ENCODE results near the gene NEK1.

NEK1 gene, protein sequence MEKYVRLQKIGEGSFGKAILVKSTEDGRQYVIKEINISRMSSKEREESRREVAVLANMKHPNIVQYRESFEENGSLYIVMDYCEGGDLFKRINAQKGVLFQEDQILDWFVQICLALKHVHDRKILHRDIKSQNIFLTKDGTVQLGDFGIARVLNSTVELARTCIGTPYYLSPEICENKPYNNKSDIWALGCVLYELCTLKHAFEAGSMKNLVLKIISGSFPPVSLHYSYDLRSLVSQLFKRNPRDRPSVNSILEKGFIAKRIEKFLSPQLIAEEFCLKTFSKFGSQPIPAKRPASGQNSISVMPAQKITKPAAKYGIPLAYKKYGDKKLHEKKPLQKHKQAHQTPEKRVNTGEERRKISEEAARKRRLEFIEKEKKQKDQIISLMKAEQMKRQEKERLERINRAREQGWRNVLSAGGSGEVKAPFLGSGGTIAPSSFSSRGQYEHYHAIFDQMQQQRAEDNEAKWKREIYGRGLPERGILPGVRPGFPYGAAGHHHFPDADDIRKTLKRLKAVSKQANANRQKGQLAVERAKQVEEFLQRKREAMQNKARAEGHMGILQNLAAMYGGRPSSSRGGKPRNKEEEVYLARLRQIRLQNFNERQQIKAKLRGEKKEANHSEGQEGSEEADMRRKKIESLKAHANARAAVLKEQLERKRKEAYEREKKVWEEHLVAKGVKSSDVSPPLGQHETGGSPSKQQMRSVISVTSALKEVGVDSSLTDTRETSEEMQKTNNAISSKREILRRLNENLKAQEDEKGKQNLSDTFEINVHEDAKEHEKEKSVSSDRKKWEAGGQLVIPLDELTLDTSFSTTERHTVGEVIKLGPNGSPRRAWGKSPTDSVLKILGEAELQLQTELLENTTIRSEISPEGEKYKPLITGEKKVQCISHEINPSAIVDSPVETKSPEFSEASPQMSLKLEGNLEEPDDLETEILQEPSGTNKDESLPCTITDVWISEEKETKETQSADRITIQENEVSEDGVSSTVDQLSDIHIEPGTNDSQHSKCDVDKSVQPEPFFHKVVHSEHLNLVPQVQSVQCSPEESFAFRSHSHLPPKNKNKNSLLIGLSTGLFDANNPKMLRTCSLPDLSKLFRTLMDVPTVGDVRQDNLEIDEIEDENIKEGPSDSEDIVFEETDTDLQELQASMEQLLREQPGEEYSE (N-terminal part only)

DNA sequence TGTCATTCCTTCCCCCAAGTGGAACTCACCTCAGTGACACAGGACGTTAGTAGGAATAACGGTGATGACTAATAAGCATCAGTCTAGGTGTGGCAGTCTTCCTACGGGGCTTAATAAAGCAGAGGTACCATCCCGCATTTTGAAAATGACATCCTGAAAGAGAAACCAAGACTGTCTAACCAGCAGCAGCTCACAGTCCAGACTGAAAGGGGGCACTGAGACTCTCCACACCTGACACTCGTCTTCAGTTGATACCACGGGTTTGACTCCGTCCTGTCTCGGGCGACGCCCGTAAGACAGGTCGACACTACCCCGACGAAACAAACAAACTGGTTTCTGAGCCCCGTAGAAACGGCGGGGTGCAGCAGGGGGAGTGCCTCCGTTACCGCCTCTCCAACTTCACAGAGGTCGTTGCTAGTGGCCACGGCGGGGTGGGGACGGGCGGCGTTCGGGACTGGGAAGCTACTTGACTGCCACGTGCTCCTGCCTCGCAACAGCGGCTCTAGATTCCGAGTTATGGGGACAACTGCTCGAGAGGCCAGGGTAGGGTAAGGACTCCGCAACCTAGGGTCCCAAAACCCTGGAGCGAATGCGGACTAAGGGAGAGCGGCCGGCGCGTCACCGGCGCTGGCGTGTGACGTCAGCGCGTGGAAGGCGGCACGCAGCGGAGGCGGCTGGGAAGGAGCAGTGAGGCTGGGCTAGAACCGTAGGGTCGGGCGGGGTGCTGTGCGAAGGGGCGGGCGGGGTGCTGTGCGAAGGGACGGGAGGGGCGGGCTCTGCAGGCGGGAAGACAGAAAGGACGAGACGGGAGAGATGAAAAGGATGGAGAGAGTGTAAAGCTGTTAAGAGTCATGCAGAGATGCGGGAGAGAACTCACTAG is at the start of gene NEK1:
NEK1 (minus strand) TSS at position 593 of the 880 bp plus-strand sequence. CDS start 9,953 bp downstream, outside the sequence.
- DNase-seq, result peak; percentile 95

DNA sequence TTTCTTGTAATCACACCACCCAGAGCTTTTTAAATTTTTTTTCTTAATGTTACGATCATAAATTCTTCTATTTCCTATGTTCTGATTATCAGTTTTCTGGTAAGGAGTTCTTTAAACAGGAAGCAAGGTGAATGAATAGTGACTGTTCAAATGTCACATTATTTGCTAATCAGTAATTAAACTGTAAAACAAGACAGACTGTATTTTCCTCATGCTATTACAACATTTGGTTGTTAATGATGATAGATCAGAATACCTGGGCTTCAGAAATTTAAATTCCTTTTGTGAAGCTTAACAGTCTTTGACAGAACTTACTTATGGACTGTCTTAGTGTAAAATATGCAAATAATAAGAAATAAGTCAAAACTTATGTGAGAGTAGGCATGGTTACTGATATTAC is 49.4 kb upstream of the NEK1 start:
- DNase-seq, result no peak

DNA sequence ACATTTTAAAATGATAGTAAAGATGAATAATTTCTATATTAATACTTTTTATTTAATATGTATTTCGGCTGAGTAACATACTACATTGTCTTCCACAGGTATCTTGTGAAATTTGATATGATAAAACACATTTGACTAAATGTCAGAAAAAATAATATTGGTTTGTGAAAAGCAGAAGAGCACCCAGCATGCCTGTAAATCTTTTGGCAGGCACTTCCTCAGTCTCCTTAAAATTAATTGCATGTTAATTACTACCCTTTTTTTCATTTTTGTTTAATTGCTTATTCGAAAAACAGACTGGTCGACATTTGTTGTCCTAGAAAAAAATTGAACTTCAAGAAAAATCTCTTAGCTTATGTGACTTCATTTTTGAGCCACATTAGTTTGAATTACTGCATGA is 48.5 kb upstream of the NEK1 start:
- peak; percentile 68 for DNase-seq

DNA sequence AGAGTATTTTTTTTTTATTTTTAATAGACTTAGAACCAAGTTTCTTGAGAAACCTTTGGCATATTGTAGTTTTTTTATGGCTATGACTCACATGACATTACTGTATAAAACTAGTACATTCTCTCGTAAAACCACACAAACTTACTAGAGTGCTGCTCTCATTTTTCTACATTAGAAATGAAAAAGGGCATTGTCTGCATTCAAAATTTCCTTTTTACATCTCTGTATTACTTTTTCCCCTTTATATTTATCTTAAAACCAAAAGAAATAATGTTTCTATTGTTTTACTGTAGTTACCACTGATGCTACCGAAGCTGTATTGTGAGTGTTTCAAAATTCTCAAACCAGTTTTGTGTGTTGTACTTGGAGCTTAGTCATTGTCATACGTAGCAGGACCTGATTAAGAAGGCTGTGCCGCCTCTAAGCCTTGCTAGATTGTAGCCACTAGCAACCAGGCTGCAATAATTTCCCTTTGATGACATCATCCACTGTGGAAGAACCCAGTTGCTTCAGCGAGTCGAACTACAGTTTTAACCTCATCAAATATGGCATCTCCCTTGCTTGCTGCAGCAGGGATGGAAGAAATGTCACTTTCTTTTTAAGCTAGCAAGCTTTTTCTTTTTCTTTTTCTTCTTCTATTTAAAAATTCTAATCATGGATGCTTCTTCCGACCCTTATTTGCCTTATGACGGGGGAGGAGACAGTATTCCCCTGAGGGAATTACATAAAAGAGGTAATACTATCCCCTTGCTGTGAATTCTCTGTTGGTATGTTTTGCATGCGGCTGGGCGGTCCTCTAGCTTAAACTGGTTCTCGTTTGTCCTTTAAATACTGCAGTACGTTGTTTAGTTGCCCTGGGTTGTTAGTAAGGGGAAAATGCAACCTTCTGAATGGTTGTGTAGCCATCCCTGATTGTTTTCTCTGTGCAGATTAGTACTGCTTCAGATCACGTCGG is 47.6 kb upstream of the NEK1 start:
- peak; percentile 99 for DNase-seq

DNA sequence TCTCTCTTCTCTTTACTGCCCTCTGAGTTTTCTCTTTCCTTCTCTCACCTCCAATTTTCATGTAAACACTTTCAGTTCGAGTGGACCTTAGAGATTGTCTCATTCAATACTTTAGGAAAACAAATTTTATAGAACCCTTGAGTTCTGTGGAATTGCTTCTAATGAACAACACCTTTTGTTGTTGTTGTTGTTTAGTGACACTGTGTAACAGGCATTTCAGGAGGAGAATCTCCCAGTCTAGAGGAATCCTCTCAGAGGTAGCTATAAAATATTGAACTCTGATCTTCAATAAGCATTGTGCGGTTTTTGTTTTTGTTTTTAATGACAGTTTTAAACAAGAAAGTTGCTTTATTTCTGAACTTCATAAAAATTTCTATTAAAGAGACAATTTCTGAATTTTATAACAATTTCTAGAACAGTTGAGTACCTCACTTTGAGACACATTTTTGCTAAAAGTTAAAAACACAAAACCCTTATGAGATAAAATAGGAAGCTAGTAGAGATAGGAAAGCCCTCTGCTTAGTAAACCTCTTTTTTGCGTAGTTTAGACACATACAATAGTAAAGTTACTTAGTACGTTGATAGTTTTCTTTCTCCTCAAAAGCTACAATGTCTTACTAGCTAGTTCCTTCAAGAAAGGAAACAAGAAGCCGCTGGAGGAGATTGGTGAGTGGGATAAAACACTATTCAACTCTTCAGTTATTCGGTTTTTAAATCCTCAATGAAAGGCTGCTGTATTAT is 46.8 kb upstream of the NEK1 start:
- DNase-seq, result peak; percentile 87

DNA sequence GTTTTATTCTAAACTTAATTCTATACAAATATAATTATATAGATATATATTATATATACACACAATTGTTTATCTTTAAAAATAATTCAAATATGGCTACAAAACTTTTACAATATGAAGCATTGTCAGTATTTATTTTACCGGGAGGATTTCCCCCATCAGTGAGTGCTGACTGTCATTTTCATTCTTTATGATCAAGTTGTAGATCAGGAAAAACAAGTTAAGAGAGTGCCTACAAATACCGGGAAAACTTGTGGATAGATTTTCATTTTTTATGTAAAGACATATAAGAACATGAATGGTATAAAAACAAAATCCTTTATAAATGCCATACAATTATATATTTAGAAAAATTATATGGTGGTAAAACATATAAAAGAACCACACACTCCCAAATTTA is 45.8 kb upstream of the NEK1 start:
- no peak for DNase-seq

DNA sequence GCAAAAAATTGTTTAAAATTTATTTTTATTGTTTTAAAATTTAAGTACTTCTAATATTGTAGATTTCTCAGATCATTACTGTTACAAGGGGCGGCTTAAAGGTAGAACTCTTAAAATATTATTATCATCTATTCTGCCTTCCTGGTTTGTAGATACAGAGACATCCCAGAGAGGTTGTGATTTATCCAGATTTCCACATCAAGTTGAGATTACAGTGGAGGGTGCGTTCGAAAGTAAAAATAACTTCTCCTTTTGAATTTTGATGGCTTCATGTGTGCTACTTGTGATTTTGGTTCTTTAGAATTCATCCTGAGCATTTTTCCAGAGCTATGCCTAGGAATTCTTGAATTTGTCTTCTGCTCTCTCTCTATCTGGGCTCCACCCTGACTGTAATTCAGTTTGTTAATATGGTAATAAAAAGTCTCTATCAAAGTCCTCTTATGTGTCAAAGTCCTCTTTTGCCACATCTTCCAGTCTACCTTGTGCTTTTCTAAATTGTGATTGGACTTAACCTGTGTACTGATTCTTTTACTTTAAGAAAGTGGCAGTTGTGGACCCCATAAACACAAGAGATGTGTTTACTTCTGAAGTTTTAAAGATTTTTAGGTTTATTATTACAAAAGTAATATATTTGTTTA is 45.2 kb upstream of the NEK1 start:
- DNase-seq, result peak; percentile 55

DNA sequence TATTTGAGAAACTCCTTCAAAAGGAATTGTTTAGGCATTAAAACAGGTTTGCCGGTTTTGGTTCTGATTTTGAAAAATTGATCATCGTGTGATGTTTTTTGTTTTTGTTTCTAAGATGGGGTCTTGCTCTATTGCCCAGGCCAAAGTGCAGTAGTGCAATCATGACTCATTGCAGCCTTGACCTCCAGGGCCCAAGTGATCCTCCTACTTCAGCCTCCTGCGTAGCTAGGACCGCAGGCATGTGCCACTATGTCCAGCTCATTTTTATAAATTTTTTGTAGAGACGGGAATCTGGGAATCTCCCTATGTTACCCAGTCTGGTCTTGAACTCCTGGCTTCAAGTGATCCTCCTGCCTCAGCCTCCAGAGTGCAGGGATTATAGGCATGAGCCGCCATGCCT is 43.0 kb upstream of the NEK1 start:
- no peak for DNase-seq

DNA sequence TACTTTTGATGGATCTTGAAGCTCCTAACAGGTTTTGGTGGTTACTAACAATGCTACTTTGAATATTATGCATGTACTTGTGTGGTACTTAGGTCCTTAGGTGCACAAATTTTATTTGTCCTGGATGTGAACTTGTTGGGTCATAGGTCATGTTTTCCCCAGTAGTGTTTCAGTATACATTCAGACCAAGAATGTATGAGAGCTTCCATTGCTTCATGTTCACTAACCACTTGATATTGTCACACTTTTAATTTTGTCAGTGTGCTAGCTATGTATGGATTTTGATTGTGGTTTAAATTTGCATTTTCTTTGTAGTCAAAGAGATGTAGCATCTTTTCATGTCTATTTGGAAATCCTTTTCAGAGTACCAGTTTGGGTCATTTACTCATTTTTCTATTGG is 40.2 kb upstream of the NEK1 start:
- no peak for DNase-seq

DNA sequence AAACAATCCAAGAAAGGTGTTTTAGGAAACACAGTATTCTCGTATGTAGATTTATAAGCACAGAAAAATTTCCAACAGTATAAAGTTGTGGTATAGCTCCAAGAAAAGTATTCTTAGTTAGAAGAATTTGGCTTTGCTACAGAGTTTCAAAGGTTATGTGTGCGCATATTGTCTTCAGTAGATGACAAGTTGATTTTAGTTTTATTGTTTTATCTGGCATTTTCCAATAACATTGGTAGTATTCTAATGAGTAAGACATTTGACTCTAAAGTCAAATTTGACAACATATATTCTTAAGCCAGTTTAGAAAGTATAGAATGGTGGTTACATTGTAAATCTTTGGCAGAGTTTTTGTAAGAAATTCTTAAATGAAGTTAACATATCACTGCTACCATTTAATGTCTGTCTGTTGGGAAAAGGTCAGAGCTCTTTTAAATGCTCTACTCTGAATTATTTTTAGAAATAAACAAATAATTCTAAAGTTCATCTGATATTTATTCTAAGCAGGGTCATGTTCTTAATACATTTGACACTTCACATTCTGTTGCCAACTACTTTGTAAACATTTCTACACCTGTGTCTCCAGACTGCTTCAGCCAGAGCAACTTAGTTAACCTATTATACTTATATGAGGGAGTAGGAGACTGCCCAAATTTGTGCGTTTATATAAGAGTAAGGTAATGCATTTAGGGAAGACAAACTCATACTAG is 38.0 kb upstream of the NEK1 start:
- no peak for DNase-seq

DNA sequence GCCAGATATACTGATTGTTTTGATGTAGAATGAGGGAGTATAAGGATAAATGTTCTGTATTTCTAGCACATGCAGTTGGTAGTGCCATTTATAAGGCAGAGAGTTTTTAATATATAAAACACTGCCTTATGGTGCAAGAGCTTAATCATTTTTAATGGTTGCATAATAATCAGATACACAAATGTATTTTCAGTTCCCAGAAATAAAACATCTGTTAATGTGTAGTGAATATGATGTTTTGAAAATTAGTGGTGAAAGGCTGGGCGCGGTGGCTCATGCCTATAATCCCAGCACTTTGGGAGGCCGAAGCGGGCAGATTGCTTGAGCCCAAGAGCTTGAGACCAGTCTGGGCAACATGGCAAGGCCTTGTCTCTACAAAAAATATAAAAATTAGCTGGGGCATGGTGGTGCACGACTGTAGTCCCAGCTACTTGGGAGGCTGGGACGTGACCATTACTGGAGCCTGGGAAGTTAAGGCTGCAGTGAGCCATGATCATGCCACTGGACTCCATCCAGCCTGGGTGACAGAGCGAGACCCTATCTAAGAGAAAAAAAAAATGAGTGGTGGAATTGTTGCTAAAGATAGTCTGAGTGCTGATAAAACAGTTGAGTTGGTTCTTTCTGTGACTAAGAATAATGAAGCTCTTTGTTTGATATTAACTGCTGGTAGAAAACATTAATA is 37.3 kb upstream of the NEK1 start:
- DNase-seq, result peak; percentile 74

DNA sequence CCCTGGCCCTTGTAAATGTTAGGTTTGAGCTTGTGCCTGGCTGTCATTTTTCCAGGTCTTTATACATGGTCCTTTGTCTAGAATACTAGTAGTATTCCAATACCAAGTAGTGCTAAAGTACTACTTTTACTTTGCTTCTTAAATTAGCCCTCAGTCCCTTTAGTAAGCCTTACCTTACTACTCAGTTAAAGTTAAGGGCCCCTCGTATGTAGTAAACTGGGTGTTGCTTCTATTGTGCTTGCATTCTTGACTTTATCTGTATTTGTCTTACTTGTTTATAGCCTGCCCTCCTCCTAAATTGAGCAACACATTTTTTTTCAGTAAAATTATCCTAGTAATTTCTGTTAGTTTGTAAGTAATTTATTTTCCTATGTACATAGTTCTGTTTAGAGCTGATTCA is 33.2 kb upstream of the NEK1 start:
- DNase-seq, result no peak

DNA sequence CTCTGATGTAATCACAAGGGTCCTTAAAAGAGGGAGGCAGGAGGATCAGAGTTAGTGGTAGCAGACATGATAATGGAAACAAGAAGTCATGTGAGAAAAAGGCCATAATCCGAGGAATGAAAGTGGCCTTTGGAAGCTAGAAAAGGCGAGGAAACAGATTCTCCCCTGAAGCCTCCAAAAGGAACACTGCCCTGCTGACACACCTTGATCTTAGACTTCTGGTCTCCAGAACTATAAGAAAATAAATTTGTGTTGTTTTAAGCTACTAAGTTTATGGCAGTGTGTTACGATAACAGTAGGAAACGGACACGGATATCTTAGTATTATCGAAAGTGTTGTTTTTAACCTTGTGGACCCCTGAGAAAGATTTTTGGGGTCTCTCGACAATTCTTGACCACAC is 32.4 kb upstream of the NEK1 start:
- no peak for DNase-seq

DNA sequence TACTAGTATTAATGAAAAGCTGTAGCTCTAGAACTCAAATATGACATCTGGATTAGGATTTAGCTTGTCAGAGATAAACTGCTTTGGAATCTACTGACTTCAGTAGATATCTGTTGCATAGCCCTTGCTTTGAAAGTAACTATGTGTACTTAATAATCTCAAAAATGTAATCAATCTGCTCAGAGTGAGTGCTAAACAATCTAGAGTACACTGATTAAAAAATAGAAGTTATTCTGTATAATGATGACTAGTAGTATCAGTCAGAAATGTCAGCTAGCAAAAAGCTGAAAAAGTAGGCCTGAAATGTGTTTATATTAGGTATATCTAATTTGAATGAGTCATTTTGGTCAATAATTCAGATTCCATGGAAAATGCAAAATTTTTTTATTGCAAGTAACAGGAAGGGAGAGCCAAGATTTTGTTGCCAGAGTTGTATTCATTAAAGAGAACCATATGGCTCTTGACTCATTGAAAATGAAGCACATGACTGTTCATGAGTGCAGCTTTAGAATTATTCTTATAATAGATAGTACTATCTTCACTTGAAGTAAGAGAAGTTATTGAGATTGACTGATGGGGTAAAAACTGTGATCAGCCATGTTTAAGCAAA is 28.0 kb upstream of the NEK1 start:
- DNase-seq, result no peak

DNA sequence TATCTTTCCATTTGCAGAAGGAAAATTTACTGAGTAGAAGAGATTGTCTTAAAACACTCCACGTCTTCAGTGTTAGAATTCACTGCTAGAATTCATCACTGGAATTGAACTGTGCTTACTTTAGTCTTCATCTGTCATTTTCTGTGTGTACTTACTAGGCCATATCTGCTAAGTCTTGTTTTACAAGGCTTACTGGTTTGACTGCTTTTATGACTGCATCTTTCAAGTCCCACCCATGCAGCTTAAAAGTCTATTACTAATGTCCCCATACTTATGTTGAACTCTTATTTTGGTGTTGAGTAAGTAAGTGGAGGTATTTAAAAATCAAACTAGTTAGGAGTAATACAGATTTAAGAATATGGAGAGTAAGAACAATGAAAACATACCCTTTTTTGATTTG is 22.6 kb upstream of the NEK1 start:
- DNase-seq, result no peak

DNA sequence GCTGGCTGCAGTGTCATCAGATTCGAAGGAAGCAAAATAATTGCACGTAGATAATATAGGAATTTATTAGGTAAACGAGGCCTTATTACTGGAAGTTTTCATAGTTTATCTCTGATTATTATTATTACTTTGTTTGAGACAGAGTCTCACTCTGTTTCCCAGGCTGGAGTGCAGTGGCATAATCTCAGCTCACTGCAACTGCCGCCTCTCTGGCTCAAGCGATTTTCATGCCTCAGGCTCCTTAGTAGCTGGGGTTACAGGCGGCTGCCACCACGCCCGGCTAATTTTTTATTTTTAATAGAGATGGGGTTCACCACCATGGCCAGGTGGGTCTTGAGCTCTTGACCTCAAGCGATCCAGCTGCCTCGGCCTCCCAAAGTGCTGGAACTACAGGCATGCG is 20.5 kb upstream of the NEK1 start:
- DNase-seq, result no peak

DNA sequence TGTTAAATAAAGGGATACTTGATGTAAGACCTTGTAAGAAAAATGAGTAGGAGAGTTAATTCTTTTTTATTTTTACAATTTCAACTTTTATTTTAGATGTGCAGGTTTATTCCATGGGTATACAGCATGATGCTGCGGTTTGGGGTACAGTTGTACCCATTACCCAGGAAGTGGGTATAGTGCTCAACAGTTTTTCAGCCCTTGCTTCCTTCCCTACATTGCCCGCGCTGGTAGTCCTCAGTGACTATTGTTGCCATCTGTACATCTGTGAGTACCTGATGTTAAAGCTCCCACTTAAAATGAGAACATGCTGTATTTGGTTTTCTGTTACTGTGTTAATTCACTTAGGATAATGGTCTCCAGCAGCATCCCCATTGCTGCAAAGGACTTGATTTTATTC is 17.7 kb upstream of the NEK1 start:
- no peak for DNase-seq

DNA sequence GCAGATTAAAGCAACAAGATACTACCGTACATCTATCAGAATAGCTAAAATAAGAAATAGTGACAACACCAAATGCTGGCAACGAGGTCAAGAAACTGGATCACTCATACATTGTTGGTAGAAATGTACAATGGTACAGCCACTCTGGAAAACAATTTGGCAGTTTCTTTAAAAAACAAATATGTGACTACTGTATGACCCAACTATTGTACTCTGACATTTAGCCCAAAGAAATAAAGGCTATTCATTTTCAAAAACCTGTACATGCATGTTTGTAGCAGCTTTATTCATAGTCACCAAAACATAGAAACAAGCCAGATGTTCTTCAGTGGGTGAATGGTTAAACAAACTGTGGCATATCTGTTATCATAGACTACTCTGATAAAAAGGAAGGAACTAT is 16.2 kb upstream of the NEK1 start:
- peak; percentile 50 for DNase-seq

Data from OCI-M1 (cell line).